K562 (cell line): Measurements from ENCODE around the gene BCAS3.

ENCODE experiments used
- ATF1 ChIP-seq, 2 experiments: fragments of 450-650 bp in 1 of 2; IDR thresholded peaks; 2 replicates each; pipeline ENCODE4 v1.6.1; 2016; ENCODE audit warnings: missing compliant biosample characterization in 1 of 2, missing genetic modification characterization in 1 of 2
- CBX2 ChIP-seq: fragments of 200-600 bp; sonication (generic); IDR thresholded peaks from one replicate; pipeline ENCODE4 v1.6.1; 2012; ENCODE audit warnings: mild to moderate bottlenecking, low read length, inconsistent platforms; ENCODE audit not compliant: insufficient read depth, poor library complexity, severe bottlenecking
- RREB1 ChIP-seq: fragments of 250-450 bp; sonication (Bioruptor Pico); IDR thresholded peaks from 2 replicates; pipeline ENCODE4 v1.4.0; 2020
- STAG1 ChIP-seq: sonication (generic); formaldehyde crosslinking; IDR thresholded peaks from 2 replicates; pipeline ENCODE4 v1.5.0; 2020; ENCODE audit warnings: missing genetic modification reagents, borderline replicate concordance

GRCh38 chr17:61128661-61129115 is 451.0 kb downstream of the BCAS3 start:
- TF ChIP-seq CBX2, result no peak
- no peak for TF ChIP-seq STAG1 (CRISPR knock-in tag)
- TF ChIP-seq RREB1 (CRISPR knock-in tag), result no peak
- TF ChIP-seq ATF1 (CRISPR knock-in tag; IDR thresholded peaks at IDR 0.05), result no peak
- no peak for TF ChIP-seq ATF1 (tag; IDR thresholded peaks at IDR 0.05)
